HL-60 (cell line): ENCODE data around the gene KCNH1.

Experiments used
- DNase-seq, 2 experiments: peaks; one replicate each; pipeline ENCODE4 v3.0.0-alpha.2; 2010 to 2020; ENCODE audit warnings: low read depth in 1 of 2, low spot score in 1 of 2
- H3K27ac ChIP-seq: fragments of 250-450 bp; sonication (Bioruptor Pico); replicated peaks from 2 replicates; pipeline ENCODE4 v1.5.1; 2020; ENCODE audit warnings: mild to moderate bottlenecking, moderate library complexity
- H3K27me3 ChIP-seq: fragments of 250-450 bp; sonication (Bioruptor Pico); 2 replicates; pipeline ENCODE4 v1.5.1; 2021; ENCODE audit warnings: mild to moderate bottlenecking, moderate library complexity; ENCODE audit not compliant: insufficient read depth, poor library complexity, severe bottlenecking
- H3K4me3 ChIP-seq: replicated peaks from 2 replicates; pipeline ENCODE4 v1.5.1; 2011; ENCODE audit warnings: mild to moderate bottlenecking, control low read depth, low read length; ENCODE audit not compliant: insufficient read depth
- CTCF ChIP-seq: IDR thresholded peaks from one replicate; pipeline ENCODE4 v1.5.1; 2011; ENCODE audit warnings: low read length, control low read depth, inconsistent platforms; ENCODE audit not compliant: insufficient read depth
- GABPA ChIP-seq: IDR thresholded peaks from 2 replicates; pipeline ENCODE4 v1.6.1; 2012; ENCODE audit warnings: low read depth
- POLR2AphosphoS5 ChIP-seq: IDR thresholded peaks from 2 replicates; pipeline ENCODE4 v1.6.1; 2012; ENCODE audit warnings: low read depth
- REST ChIP-seq: IDR thresholded peaks from 2 replicates; pipeline ENCODE4 v1.6.1; 2012; ENCODE audit warnings: low read depth; ENCODE audit not compliant: insufficient replicate concordance
- SPI1 ChIP-seq: IDR thresholded peaks from 2 replicates; pipeline ENCODE4 v1.6.1; 2012; ENCODE audit warnings: low read depth, mild to moderate bottlenecking, borderline replicate concordance

Gene KCNH1

GRCh38 chr1:210703593-210703992, 430.4 kb downstream of the KCNH1 start:
- Histone ChIP-seq H3K4me3 (no peak overlapping the region), H3K27ac (no peak overlapping the region), H3K27me3 (no peaks in the 10 kb centered on the region)
- no peak for TF ChIP-seq GABPA
- TF ChIP-seq CTCF = no peak
- TF ChIP-seq REST = no peak
- no peak for TF ChIP-seq POLR2AphosphoS5
- TF ChIP-seq SPI1 = no peak
- no peak for DNase-seq

GRCh38 chr1:210702506-210702905, 431.4 kb downstream of the KCNH1 start:
- no peak for DNase-seq

DNA sequence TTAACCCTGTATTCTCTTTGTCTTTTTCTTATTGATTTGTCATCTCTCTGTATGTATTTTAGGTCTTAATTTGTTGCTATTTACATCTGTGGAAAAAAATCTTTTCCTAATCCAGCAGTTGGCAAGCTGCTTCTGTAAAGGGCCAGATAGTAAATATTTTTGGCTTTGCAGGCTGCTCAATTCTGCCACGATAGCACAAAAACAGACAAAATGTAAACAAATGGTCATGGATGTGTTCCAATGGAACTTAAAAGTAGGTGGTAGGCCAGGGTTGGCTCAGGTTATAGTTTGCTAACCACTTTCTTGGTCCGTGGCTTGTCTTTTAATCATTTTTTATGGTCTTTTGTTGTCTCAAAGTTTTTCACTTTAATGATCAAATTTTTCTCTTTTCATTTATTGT, 433.4 kb downstream of the KCNH1 start:
- no peak for DNase-seq
- no peak overlapping the region for H3K4me3 ChIP-seq
- H3K27me3 ChIP-seq = no peaks in the 10 kb centered on the region
- H3K27ac ChIP-seq = no peak overlapping the region
- TF ChIP-seq CTCF (no peak), GABPA (no peak), REST (no peak), SPI1 (no peak), POLR2AphosphoS5 (no peak)

More at GRCh38 chr1:210702506-210702905, 431.4 kb downstream of the KCNH1 start:
- no peak overlapping the region for H3K4me3 ChIP-seq
- H3K27ac ChIP-seq = no peak overlapping the region
- TF ChIP-seq SPI1 = no peak
- no peak for TF ChIP-seq REST
- TF ChIP-seq POLR2AphosphoS5 = no peak
- TF ChIP-seq GABPA = no peak
- TF ChIP-seq CTCF = no peak
- no peaks in the 10 kb centered on the region for H3K27me3 ChIP-seq
